Measurements from ENCODE around the gene RAC3.

Gene RAC3

GRCh38 chr17:82033359-82034085 lies 2.0 kb downstream of the RAC3 start:
- no peak overlapping the region for H2AFZ ChIP-seq (ENCODE audit: low read length)
- no peak overlapping the region for H3K4me3 ChIP-seq (ENCODE audit: low read depth, low read length, poor library complexity, severe bottlenecking)
- H3K4me1 ChIP-seq (ENCODE audit: insufficient read depth, low read length, severe bottlenecking), result peaks cover 39% of the 10 kb centered on the region
- H3F3A ChIP-seq (ENCODE audit: insufficient read depth, low read length), result no peaks in the 10 kb centered on the region; the same call in 1 of the 2 replicates
- H3K27ac ChIP-seq (ENCODE audit: low read depth, low read length, poor library complexity, severe bottlenecking), result no peak overlapping the region
- H3K9me2 ChIP-seq (ENCODE audit: low read depth, low read length), result no peaks in the 10 kb centered on the region
- TF ChIP-seq CTCF (IDR thresholded peaks at IDR 0.05; ENCODE audit: low read length), result no peak
- TF ChIP-seq EZH2 (IDR thresholded peaks at IDR 0.05; ENCODE audit: borderline replicate concordance, low read length), result no peak
- peaks cover 10% of the 10 kb centered on the region; the same call in 1 of the 2 replicates for H3K36me3 ChIP-seq (ENCODE audit: insufficient read depth, low read length)
- H3K9me3 ChIP-seq (ENCODE audit: low read length), result no peaks in the 10 kb centered on the region
- no peaks in the 10 kb centered on the region for H3K27me3 ChIP-seq (ENCODE audit: insufficient read depth, low read length)
- no peaks in the 10 kb centered on the region for H3K79me2 ChIP-seq (ENCODE audit: insufficient read depth, low read length)
- no peaks in the 10 kb centered on the region for H4K20me1 ChIP-seq (ENCODE audit: insufficient read depth, low read length)
- no peak overlapping the region for H3K9ac ChIP-seq (ENCODE audit: low read length)
- H3K4me2 ChIP-seq (ENCODE audit: low read length), result no peak overlapping the region

GRCh38 chr17:82034371-82035011 lies 3.0 kb downstream of the RAC3 start:
- Histone ChIP-seq H3K79me2 (ENCODE audit: insufficient read depth, low read length) (no peaks in the 10 kb centered on the region), H3K27me3 (ENCODE audit: insufficient read depth, low read length) (no peaks in the 10 kb centered on the region), H3K9me2 (ENCODE audit: low read depth, low read length) (no peaks in the 10 kb centered on the region), H3K9me3 (ENCODE audit: low read length) (no peaks in the 10 kb centered on the region), H3K36me3 (ENCODE audit: insufficient read depth, low read length) (0 out of 2 replicates have a peak, but pooled peaks cover 10% of the 10 kb centered on the region), H3K4me2 (ENCODE audit: low read length) (no peak overlapping the region), H3F3A (ENCODE audit: insufficient read depth, low read length) (no peaks in the 10 kb centered on the region; the same call in 1 of the 2 replicates), H3K27ac (ENCODE audit: low read depth, low read length, poor library complexity, severe bottlenecking) (no peak overlapping the region), H2AFZ (ENCODE audit: low read length) (no peak overlapping the region), H3K4me3 (ENCODE audit: low read depth, low read length, poor library complexity, severe bottlenecking) (no peak overlapping the region), H4K20me1 (ENCODE audit: insufficient read depth, low read length) (no peaks in the 10 kb centered on the region), H3K4me1 (ENCODE audit: insufficient read depth, low read length, severe bottlenecking) (peaks cover 39% of the 10 kb centered on the region), H3K9ac (ENCODE audit: low read length) (no peak overlapping the region)
- no peak for TF ChIP-seq CTCF (IDR thresholded peaks at IDR 0.05; ENCODE audit: low read length)
- no peak for TF ChIP-seq EZH2 (IDR thresholded peaks at IDR 0.05; ENCODE audit: borderline replicate concordance, low read length)

- H3K4me2 ChIP-seq (ENCODE audit: low read length), result peak overlapping the region; percentile 85; the same call in 1 of the 2 replicates
- peaks cover 34% of the 10 kb centered on the region for H3K4me1 ChIP-seq (ENCODE audit: insufficient read depth, low read length, severe bottlenecking)
- no peak overlapping the region for H3K9ac ChIP-seq (ENCODE audit: low read length)
- H2AFZ ChIP-seq (ENCODE audit: low read length), result no peak overlapping the region
- H3K4me3 ChIP-seq (ENCODE audit: low read depth, low read length, poor library complexity, severe bottlenecking), result no peak overlapping the region
- no peak for TF ChIP-seq EZH2 (IDR thresholded peaks at IDR 0.05; ENCODE audit: borderline replicate concordance, low read length)
- TF ChIP-seq CTCF (IDR thresholded peaks at IDR 0.05; ENCODE audit: low read length), result no peak
- no peaks in the 10 kb centered on the region for H3K79me2 ChIP-seq (ENCODE audit: insufficient read depth, low read length)
- no peaks in the 10 kb centered on the region for H4K20me1 ChIP-seq (ENCODE audit: insufficient read depth, low read length)
- H3K27ac ChIP-seq (ENCODE audit: low read depth, low read length, poor library complexity, severe bottlenecking), result no peak overlapping the region
- 0 out of 2 replicates have a peak, but pooled peaks cover 6% of the 10 kb centered on the region for H3K36me3 ChIP-seq (ENCODE audit: insufficient read depth, low read length)
- no peaks in the 10 kb centered on the region for H3K9me2 ChIP-seq (ENCODE audit: low read depth, low read length)
- no peaks in the 10 kb centered on the region for H3K27me3 ChIP-seq (ENCODE audit: insufficient read depth, low read length)
- no peaks in the 10 kb centered on the region for H3K9me3 ChIP-seq (ENCODE audit: low read length)
- no peaks in the 10 kb centered on the region; the same call in 1 of the 2 replicates for H3F3A ChIP-seq (ENCODE audit: insufficient read depth, low read length)
These were observed 4.0 kb downstream of the RAC3 start for GRCh38 chr17:82035488-82035887.

All from OCI-LY1 (cell line).